ENCODE results near the gene TEDDM1.

TEDDM1 gene

GRCh38 chr1:182395906-182396305, 4.6 kb downstream of the TEDDM1 start:
- in situ Hi-C loops (cut with HindIII; ENCODE audit: low sequenced_read_pairs) = loop anchor here (5.0 kb wide), 1 partner anchor 309 kb away; no protein-coding TSS in a partner anchor
- no peak overlapping the region for H3K4me3 ChIP-seq (ENCODE audit: low read depth, low read length)
- no peak for TF ChIP-seq CTCF (IDR thresholded peaks at IDR 0.05; ENCODE audit: low read depth, low read length, missing control alignments)
- DNase-seq (ENCODE audit: low read depth) = no peak

- H3K4me3 ChIP-seq (ENCODE audit: low read depth, low read length) = no peak overlapping the region
- TF ChIP-seq CTCF (IDR thresholded peaks at IDR 0.05; ENCODE audit: low read depth, low read length, missing control alignments) = no peak
- in situ Hi-C loops (cut with HindIII; ENCODE audit: low sequenced_read_pairs) = no loop called here
- no peak for DNase-seq (ENCODE audit: low read depth)
These were observed 6.3 kb downstream of the TEDDM1 start for GRCh38 chr1:182394055-182394775.

GRCh38 chr1:182392050-182393028, 8.1 kb downstream of the TEDDM1 start:
- no peak for TF ChIP-seq CTCF (IDR thresholded peaks at IDR 0.05; ENCODE audit: low read depth, low read length, missing control alignments)
- no peak for DNase-seq (ENCODE audit: low read depth)
- in situ Hi-C loops (cut with HindIII; ENCODE audit: low sequenced_read_pairs) = no loop called here

GRCh38 chr1:182391362-182392049, 9.0 kb downstream of the TEDDM1 start, which contains the start of gene GLUL:
GLUL (minus strand) TSS chr1:182391790; CDS start chr1:182388737, 3,053 bp downstream.
- peak; percentile 75 for DNase-seq (ENCODE audit: low read depth)
- in situ Hi-C loops (cut with HindIII; ENCODE audit: low sequenced_read_pairs) = no loop called here
- H3K4me3 ChIP-seq (ENCODE audit: low read depth, low read length) = peak within 1 kb of the TSS; percentile 95
- TF ChIP-seq CTCF (IDR thresholded peaks at IDR 0.05; ENCODE audit: low read depth, low read length, missing control alignments) = no peak

More at GRCh38 chr1:182392050-182393028, 8.1 kb downstream of the TEDDM1 start:
- H3K4me3 ChIP-seq (ENCODE audit: low read depth, low read length) = peak overlapping the region; percentile 95

GRCh38 chr1:182391028-182391361, 9.5 kb downstream of the TEDDM1 start:
- in situ Hi-C loops (cut with HindIII; ENCODE audit: low sequenced_read_pairs) = no loop called here
- H3K4me3 ChIP-seq (ENCODE audit: low read depth, low read length) = peak overlapping the region; percentile 95
- no peak for TF ChIP-seq CTCF (IDR thresholded peaks at IDR 0.05; ENCODE audit: low read depth, low read length, missing control alignments)
- DNase-seq (ENCODE audit: low read depth) = no peak

- no peak for DNase-seq (ENCODE audit: low read depth)
These were observed 10.8 kb downstream of the TEDDM1 start for GRCh38 chr1:182389619-182390047.

More at GRCh38 chr1:182389619-182390047, 10.8 kb downstream of the TEDDM1 start:
- TF ChIP-seq CTCF (IDR thresholded peaks at IDR 0.05; ENCODE audit: low read depth, low read length, missing control alignments) = no peak
- in situ Hi-C loops (cut with HindIII; ENCODE audit: low sequenced_read_pairs) = no loop called here
- peak overlapping the region; percentile 95 for H3K4me3 ChIP-seq (ENCODE audit: low read depth, low read length)

Data from astrocyte of the cerebellum (primary cell).